Hematopoietic multipotent progenitor cell treated with erythropoietin and hydrocortisone succinate and interleukin-3 and kit ligand, for 17 days (in vitro differentiated cells): ENCODE data around the gene UBR7.
A peak's percentile ranks its signal among the peaks of the same experiment; 100 is the strongest.
"Not testable (repeated sequence)": the region's sequence is repeated elsewhere in the genome, so short reads cannot be mapped to it uniquely, and the experiment has no call there.

Experiments
- DNase-seq: peaks from one replicate; pipeline ENCODE4 v3.0.0-alpha.2; 2015; ENCODE audit warnings: low spot score

The UBR7 gene

GRCh38 chr14:93195316-93195999 lies 11.6 kb upstream of the UBR7 start:
- DNase-seq, result no peak

GRCh38 chr14:93199031-93199430 lies 8.0 kb upstream of the UBR7 start:
- no peak for DNase-seq

- no peak for DNase-seq
Measured at GRCh38 chr14:93200553-93200952, 6.5 kb upstream of the UBR7 start.

- DNase-seq, result no peak
Measured at GRCh38 chr14:93201155-93201704, 5.8 kb upstream of the UBR7 start.

- DNase-seq, result peak; percentile 54
Measured at GRCh38 chr14:93207468-93208308, 632 bp downstream of the UBR7 start.

- no peak for DNase-seq
Measured at GRCh38 chr14:93212432-93212831, 5.4 kb downstream of the UBR7 start.

- no peak for DNase-seq
Measured at GRCh38 chr14:93214598-93214997, 7.5 kb downstream of the UBR7 start.

GRCh38 chr14:93219103-93219726 lies 12.2 kb downstream of the UBR7 start:
- peak; percentile 77 for DNase-seq

- no peak for DNase-seq
Measured at GRCh38 chr14:93220509-93220908, 13.5 kb downstream of the UBR7 start.

- DNase-seq, result no peak
Measured at GRCh38 chr14:93223565-93223964, 16.5 kb downstream of the UBR7 start.

GRCh38 chr14:93228550-93228949 lies 21.5 kb downstream of the UBR7 start:
- no peak for DNase-seq

- no peak for DNase-seq
Measured at GRCh38 chr14:93230539-93230938, 23.5 kb downstream of the UBR7 start.

GRCh38 chr14:93231129-93231979 lies 24.3 kb downstream of the UBR7 start:
- DNase-seq, result no peak

GRCh38 chr14:93232159-93232558 lies 25.1 kb downstream of the UBR7 start:
- no peak for DNase-seq

- not testable (repeated sequence) for DNase-seq
Measured at GRCh38 chr14:93233078-93233477, 26.0 kb downstream of the UBR7 start.

- DNase-seq, result no peak
Measured at GRCh38 chr14:93234798-93235197, 27.7 kb downstream of the UBR7 start.

- no peak for DNase-seq
Measured at GRCh38 chr14:93239869-93240677, 33.0 kb downstream of the UBR7 start.

GRCh38 chr14:93240678-93241000 lies 33.6 kb downstream of the UBR7 start:
- no peak for DNase-seq

GRCh38 chr14:93245764-93246420 lies 38.8 kb downstream of the UBR7 start:
- no peak for DNase-seq

- DNase-seq, result no peak
Measured at GRCh38 chr14:93246534-93246933, 39.5 kb downstream of the UBR7 start.
